ENCODE results near the gene PTPRT. TPM values are rescaled to one million over a fixed set of nuclear protein-coding genes. Genes with fewer than 3 reads are reported as not detected.

PTPRT gene
- total RNA-seq, 1 experiment from 2014 or later = 0.13 TPM

DNA sequence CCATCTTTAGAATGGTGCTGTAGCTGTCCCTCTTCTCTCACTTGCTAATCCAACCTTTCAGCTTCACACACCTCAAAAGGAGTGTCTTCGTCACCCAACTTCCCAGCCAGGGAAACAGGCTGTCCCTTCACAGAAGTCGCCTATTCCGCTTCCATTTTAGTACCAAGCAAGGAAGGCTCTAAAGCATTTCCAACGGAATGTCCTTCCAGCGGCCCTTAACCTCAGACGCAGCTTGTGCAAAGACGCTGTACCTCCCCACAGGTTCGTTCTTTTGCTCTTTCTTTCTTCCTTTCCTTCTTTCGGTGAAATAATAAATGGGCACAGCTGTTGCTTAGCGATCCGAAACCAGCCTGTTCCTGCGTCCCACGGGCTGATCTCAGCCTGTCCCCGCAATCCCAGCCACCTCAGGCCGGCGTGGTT is 1.5 kb downstream of the PTPRT start:
- no peak overlapping the region for H2BK15ac ChIP-seq (ENCODE audit: low read depth, low read length)
- Mint-ChIP-seq H3K4me1 (peaks cover 12 to 24% of the 10 kb centered on the region in 2 experiments), H3K27ac (no peak overlapping the region), H3K9me3 (no peaks in the 10 kb centered on the region; a peak in 1 of 5 replicates), H3K27me3 (ENCODE audit: low read depth) (peaks cover 89% of the 10 kb centered on the region), H3K36me3 (ENCODE audit: insufficient read depth in 1 of 3, low read depth in 3 of 3) (no peaks in the 10 kb centered on the region; a peak in 1 of 7 replicates), H3K4me3 (peak overlapping the region; percentile 64 to 78)
- no peak overlapping the region for H2BK120ac ChIP-seq (ENCODE audit: low read depth, low read length, poor library complexity, severe bottlenecking)
- H2BK5ac ChIP-seq (ENCODE audit: insufficient read length, low read length) = no peak overlapping the region
- H3K4me1 ChIP-seq (ENCODE audit: insufficient read depth, low read length) = no peaks in the 10 kb centered on the region
- H3K18ac ChIP-seq (ENCODE audit: insufficient read length, low read depth, low read length) = no peak overlapping the region
- no peak overlapping the region for H2AFZ ChIP-seq (ENCODE audit: low read length)
- no peaks in the 10 kb centered on the region for H3K79me2 ChIP-seq (ENCODE audit: insufficient read depth, low read length)
- no CpG with 5 or more reads among the region's 16 CpGs for WGBS (ENCODE audit: extremely low coverage, insufficient read length, low lambda C conversion rate)
- TF ChIP-seq, protein P1, sequence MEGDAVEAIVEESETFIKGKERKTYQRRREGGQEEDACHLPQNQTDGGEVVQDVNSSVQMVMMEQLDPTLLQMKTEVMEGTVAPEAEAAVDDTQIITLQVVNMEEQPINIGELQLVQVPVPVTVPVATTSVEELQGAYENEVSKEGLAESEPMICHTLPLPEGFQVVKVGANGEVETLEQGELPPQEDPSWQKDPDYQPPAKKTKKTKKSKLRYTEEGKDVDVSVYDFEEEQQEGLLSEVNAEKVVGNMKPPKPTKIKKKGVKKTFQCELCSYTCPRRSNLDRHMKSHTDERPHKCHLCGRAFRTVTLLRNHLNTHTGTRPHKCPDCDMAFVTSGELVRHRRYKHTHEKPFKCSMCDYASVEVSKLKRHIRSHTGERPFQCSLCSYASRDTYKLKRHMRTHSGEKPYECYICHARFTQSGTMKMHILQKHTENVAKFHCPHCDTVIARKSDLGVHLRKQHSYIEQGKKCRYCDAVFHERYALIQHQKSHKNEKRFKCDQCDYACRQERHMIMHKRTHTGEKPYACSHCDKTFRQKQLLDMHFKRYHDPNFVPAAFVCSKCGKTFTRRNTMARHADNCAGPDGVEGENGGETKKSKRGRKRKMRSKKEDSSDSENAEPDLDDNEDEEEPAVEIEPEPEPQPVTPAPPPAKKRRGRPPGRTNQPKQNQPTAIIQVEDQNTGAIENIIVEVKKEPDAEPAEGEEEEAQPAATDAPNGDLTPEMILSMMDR (conservative IDR thresholded peaks at IDR 0.05) = no peak
- no peak overlapping the region for H3K4ac ChIP-seq (ENCODE audit: low read depth, low read length)
- no peak for DNase-seq
- no peaks in the 10 kb centered on the region for H4K20me1 ChIP-seq (ENCODE audit: control insufficient read depth, insufficient read depth, insufficient read length)
- H4K5ac ChIP-seq (ENCODE audit: insufficient read length, low read depth, low read length) = no peak overlapping the region
- no peak overlapping the region for H4K8ac ChIP-seq (replicated peaks; ENCODE audit: insufficient read length, low read depth, low read length)
- H3K14ac ChIP-seq (ENCODE audit: insufficient read depth, low read length) = no peak overlapping the region
- H3K27ac ChIP-seq (ENCODE audit: insufficient read length, low read depth, low read length) = no peak overlapping the region
- H2BK20ac ChIP-seq (ENCODE audit: low read depth, low read length, poor library complexity, severe bottlenecking) = no peak overlapping the region
- H3K27me3 ChIP-seq (ENCODE audit: insufficient read depth, low read length) = peaks cover 27% of the 10 kb centered on the region
- no peak overlapping the region for H3K56ac ChIP-seq (ENCODE audit: insufficient read length, low read depth, low read length)
- no peaks in the 10 kb centered on the region for H3K79me1 ChIP-seq (ENCODE audit: insufficient read depth, low read depth, low read length, poor library complexity, severe bottlenecking)
- H2BK12ac ChIP-seq (ENCODE audit: insufficient read length, low read depth, low read length) = no peak overlapping the region
- H3K23ac ChIP-seq (ENCODE audit: insufficient read length, low read depth, low read length) = no peak overlapping the region
- H3K4me2 ChIP-seq (ENCODE audit: insufficient read depth, insufficient read length, low read length) = peak overlapping the region; percentile 68
- H3T11ph ChIP-seq (ENCODE audit: low read length) = no peak overlapping the region
- H3K9me3 ChIP-seq (ENCODE audit: control insufficient read depth, low read depth, low read length) = no peaks in the 10 kb centered on the region
- no peak overlapping the region for H3K9ac ChIP-seq (ENCODE audit: extremely low read depth, insufficient read length, low read length)
- H3K23me2 ChIP-seq (ENCODE audit: insufficient read length, low read depth, low read length, poor library complexity, severe bottlenecking) = peaks cover 19% of the 10 kb centered on the region
- H2AK5ac ChIP-seq (ENCODE audit: insufficient read length, low read length) = no peak overlapping the region
- no peak overlapping the region for H4K91ac ChIP-seq (ENCODE audit: insufficient read length, low read depth, low read length)
